ENCODE measurements around the gene BMERB1. TPM values are rescaled to one million over a fixed set of nuclear protein-coding genes. Genes with fewer than 3 reads are reported as not detected.

Gene BMERB1
- polyA plus RNA-seq, 1 donor (not counting 4 experiments of a cell fraction or from before 2014, with no cell fraction given): 7.8 TPM

GRCh38 chr16:15510992-15511391 is 76.6 kb downstream of the BMERB1 start:
- no peak overlapping the region for H3K27ac ChIP-seq (ENCODE audit: control insufficient read depth, insufficient read depth, low read length)

GRCh38 chr16:15511759-15512487 is 77.5 kb downstream of the BMERB1 start:
- Histone ChIP-seq H3K9ac (ENCODE audit: control insufficient read depth, extremely low read depth, insufficient read depth, low read length) (no peak overlapping the region), H3K79me2 (ENCODE audit: control insufficient read depth, insufficient read depth, low read length) (no peaks in the 10 kb centered on the region), H3K4me1 (ENCODE audit: control insufficient read depth, extremely low read depth, insufficient read depth, low read length) (peaks cover 2% of the 10 kb centered on the region), H3K27me3 (ENCODE audit: control insufficient read depth, extremely low read depth, insufficient read depth, low read length) (no peaks in the 10 kb centered on the region), H3K36me3 (ENCODE audit: control insufficient read depth in 2 of 2, extremely low read depth in 1 of 2, insufficient read depth in 2 of 2, low read length in 2 of 2) (no peaks in the 10 kb centered on the region), H3K9me3 (ENCODE audit: control insufficient read depth, low read depth, low read length) (no peaks in the 10 kb centered on the region), H4K20me1 (ENCODE audit: control insufficient read depth, extremely low read depth, insufficient read depth, low read length) (no peaks in the 10 kb centered on the region), H3K9me1 (ENCODE audit: control insufficient read depth, extremely low read depth, insufficient read depth, low read length) (no peaks in the 10 kb centered on the region), H3K27ac (ENCODE audit: control insufficient read depth, insufficient read depth, low read length) (no peak overlapping the region), H2AFZ (ENCODE audit: control insufficient read depth, low read length) (no peak overlapping the region), H3K4me2 (ENCODE audit: control insufficient read depth, extremely low read depth, insufficient read depth, low read depth, low read length) (no peak overlapping the region), H3K4me3 (ENCODE audit: control insufficient read depth in 2 of 3, extremely low read depth in 1 of 3, insufficient read depth in 2 of 3, low read depth in 1 of 3, low read length in 3 of 3) (no peak overlapping the region)
- DNase-seq (ENCODE audit: low read depth, low spot score) (no peak), FAIRE-seq (no peak)
- TF ChIP-seq EZH2 (IDR thresholded peaks at IDR 0.05; ENCODE audit: low read length) (no peak), CTCF (optimal IDR thresholded peaks at IDR 0.05 in 1 of 3, IDR thresholded peaks at IDR 0.05 in 1 of 3, conservative IDR thresholded peaks at IDR 0.05 in 1 of 3; ENCODE audit: extremely low read depth in 1 of 3, insufficient read depth in 2 of 3, low read length in 3 of 3) (no peak)
- dilution Hi-C loops (cut with MboI; ENCODE audit: extremely low pct_ligation_motif_present, low sequenced_read_pairs): no loop called here

More at GRCh38 chr16:15510992-15511391, 76.6 kb downstream of the BMERB1 start:
- Histone ChIP-seq H3K9ac (ENCODE audit: control insufficient read depth, extremely low read depth, insufficient read depth, low read length) (no peak overlapping the region), H3K4me1 (ENCODE audit: control insufficient read depth, extremely low read depth, insufficient read depth, low read length) (peaks cover 2% of the 10 kb centered on the region), H3K9me1 (ENCODE audit: control insufficient read depth, extremely low read depth, insufficient read depth, low read length) (no peaks in the 10 kb centered on the region), H3K4me3 (ENCODE audit: control insufficient read depth in 2 of 3, extremely low read depth in 1 of 3, insufficient read depth in 2 of 3, low read depth in 1 of 3, low read length in 3 of 3) (no peak overlapping the region), H3K4me2 (ENCODE audit: control insufficient read depth, extremely low read depth, insufficient read depth, low read depth, low read length) (no peak overlapping the region), H3K9me3 (ENCODE audit: control insufficient read depth, low read depth, low read length) (no peaks in the 10 kb centered on the region), H3K36me3 (ENCODE audit: control insufficient read depth in 2 of 2, extremely low read depth in 1 of 2, insufficient read depth in 2 of 2, low read length in 2 of 2) (no peaks in the 10 kb centered on the region), H3K79me2 (ENCODE audit: control insufficient read depth, insufficient read depth, low read length) (no peaks in the 10 kb centered on the region), H2AFZ (ENCODE audit: control insufficient read depth, low read length) (no peak overlapping the region), H3K27me3 (ENCODE audit: control insufficient read depth, extremely low read depth, insufficient read depth, low read length) (no peaks in the 10 kb centered on the region), H4K20me1 (ENCODE audit: control insufficient read depth, extremely low read depth, insufficient read depth, low read length) (no peaks in the 10 kb centered on the region)
- no peak for DNase-seq (ENCODE audit: low read depth, low spot score)
- dilution Hi-C loops (cut with MboI; ENCODE audit: extremely low pct_ligation_motif_present, low sequenced_read_pairs): no loop called here
- FAIRE-seq: no peak
- TF ChIP-seq EZH2 (IDR thresholded peaks at IDR 0.05; ENCODE audit: low read length) (no peak), CTCF (optimal IDR thresholded peaks at IDR 0.05 in 1 of 3, IDR thresholded peaks at IDR 0.05 in 1 of 3, conservative IDR thresholded peaks at IDR 0.05 in 1 of 3; ENCODE audit: extremely low read depth in 1 of 3, insufficient read depth in 2 of 3, low read length in 3 of 3) (no peak)

Data from keratinocyte (primary cell).